Activated effector memory CD4-positive, alpha-beta T cell treated with anti-CD3 and anti-CD28 coated beads, Interleukin-2, amount 50 U/mL, for 16 hours (primary cell): Measurements from ENCODE around the gene SOCS3.
A peak's percentile ranks its signal among the peaks of the same experiment; 100 is the strongest.

Experiments used
- DNase-seq: peaks from one replicate; pipeline ENCODE4 v3.0.0-alpha.2; 2020

SOCS3 gene

GRCh38 chr17:78366109-78366848 is 6.4 kb upstream of the SOCS3 start:
- DNase-seq: no peak

GRCh38 chr17:78365561-78366108 is 5.8 kb upstream of the SOCS3 start:
- no peak for DNase-seq

DNA sequence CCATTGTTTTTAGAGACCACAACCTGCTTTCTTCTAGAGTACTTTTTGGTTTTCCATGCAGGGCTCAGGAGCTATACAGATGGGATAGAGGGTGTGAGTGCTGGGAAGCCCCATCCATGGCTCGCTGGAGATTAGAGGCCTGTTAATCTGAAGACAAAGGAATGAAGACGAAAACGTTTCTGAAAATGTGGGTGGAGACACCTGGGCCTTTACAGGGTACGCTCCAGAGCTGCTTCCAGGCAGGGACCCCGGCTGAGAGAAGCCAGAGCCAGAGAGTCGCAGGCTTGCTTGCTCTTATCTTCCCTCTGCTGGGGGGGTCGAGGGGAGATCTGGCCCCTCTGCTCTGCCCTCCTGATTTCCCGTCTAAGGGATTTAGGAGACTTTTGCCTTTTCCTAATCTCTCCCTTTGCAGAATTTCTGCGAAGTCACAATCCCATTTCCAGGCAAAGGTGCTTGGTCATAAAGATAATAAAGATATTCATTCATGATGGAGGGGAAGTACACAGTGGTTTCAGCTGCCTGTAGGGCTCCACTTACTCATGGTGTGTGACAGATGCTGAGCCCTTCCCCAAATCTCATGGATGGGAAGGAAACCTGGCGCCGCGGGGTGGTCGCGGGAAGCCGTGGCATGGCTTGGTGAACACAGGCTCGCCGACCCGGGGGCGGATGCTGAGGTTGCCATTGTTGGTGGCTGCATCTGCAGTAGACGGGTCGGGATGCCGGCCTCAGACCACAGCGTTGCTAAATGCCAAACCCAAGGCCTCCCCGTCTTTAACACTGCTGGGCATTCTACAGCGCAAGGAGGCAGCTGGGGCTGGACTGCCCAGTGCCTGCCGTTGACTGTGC is 4.8 kb upstream of the SOCS3 start:
- DNase-seq: no peak

GRCh38 chr17:78362671-78363070 is 2.8 kb upstream of the SOCS3 start:
- DNase-seq: no peak

- no peak for DNase-seq
Measured at GRCh38 chr17:78362232-78362631, 2.4 kb upstream of the SOCS3 start.

DNA sequence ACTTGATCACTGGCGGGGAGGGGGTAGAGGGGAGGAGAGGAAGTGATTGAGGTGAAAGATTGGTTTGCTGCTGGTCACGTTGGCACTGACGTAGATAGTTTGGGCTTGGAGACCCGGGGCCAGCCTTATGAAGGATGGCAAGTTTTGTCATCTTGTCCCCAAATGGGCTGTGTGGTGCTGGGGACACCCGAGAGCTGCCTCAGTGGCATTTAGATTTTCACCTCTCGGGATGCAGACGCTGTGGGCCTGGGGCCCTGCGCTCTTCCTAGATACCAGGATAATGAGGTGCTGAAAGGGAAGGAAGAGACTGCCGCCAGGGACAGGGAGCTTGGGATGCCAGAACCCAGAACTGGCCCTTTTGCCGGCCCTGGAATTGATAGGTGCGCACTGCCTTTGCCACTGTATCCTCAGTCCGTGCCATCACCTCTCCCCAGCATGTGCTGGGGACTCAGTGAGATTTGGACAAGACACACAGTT is 1.4 kb upstream of the SOCS3 start:
- no peak for DNase-seq

DNA sequence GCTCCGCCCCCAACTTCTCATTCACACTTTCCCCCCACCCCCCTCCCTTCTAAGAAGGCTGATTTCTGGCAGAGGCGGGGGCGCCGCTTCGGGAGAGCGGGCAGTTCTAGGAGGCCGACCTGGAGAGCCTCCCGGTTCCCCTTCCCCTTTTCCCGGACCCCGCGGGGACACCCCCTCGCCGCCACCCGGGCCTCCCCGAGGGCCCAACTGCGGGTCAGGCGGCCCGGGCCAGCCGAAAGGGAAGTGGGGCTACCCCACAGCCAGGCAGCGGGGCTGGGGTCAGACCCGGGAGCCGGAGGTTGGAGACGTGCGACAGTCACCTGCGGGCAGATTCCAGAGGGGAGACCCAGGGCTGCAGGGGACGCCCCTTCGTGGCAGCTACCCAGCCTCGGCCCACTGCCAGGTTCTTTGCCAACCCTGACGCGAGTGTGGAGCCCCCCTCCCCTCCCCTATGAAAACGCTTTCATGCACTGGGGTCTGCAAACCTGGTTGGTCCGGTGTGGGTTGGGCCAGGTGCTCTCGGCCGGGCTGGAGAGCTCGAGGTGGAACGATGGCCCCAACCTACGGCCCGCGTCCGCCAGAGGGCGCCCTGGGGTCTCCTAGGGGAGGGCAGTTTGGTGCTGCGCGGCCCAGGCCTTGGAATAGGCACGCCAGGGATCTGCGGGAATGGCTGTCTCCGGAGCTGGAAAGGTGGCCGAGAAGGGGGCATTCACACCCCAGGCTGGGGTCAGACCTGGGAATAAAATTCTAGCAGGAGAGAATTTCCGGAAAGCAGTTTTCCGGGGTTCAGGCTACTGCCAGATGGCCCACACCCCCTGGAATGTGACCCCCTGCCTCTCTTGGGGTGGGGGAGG is 721 bp upstream of the SOCS3 start:
- peak; percentile 97 for DNase-seq

DNA sequence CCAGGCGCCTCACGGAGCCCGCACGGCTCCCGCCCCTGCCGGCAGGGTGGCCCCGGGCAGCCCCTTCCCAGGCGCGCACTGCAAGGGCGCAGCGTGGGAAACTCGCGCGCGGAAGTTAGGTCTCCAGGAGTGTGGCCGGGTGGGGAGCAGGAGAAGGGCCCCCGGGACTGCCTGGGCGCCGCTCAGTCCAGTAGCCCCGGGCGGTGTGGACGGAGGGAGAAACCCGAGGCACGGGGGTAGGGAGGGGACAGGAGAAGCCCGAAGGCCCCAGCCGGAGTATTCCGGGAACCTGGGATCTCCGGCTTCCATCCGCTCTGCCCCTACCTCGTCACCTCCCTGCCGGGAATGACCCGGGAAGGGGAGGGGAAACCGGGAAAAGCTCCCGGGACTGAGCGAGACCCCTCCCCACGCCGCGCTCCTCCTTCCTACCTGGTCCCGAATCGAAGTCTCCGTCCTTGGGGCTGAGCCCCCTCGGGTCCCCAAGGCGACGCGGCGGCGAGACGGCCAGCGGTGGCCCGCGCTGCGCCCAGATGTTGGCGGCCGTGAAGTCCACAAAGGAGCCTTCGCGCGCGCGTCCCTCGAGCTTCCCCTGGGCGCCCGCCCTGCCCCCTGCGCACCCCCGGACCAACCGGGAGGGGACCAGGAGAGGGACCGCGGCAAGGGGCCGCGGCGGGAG is 418 bp downstream of the SOCS3 start:
- no peak for DNase-seq

DNA sequence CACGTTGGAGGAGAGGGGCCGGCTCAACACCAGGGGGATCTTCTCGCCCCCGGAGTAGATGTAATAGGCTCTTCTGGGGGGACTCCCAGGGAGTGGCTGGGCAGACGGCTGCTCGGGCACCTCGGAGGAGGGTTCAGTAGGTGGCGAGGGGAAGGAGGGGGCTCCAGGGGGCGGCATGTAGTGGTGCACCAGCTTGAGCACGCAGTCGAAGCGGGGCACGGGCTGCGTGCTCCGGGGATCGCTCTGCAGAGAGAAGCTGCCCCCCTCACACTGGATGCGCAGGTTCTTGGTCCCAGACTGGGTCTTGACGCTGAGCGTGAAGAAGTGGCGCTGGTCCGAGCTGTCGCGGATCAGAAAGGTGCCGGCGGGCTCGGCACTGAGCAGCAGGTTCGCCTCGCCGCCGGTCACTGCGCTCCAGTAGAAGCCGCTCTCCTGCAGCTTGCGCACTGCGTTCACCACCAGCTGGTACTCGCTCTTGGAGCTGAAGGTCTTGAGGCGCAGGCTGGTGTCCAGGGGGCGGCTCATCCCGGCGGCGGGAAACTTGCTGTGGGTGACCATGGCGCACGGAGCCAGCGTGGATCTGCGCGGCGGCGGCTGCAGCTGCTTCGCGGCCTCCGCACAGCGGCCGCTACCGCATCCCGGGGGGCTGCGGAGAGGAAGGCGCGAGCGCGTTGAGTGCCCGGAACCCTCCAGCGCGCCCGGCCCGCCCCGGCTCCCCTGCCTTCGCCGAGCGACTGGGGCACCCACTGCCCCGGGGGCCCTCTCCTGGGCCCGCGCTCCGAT is 1.1 kb downstream of the SOCS3 start:
- peak; percentile 80 for DNase-seq

GRCh38 chr17:78357672-78358537 is 2.0 kb downstream of the SOCS3 start:
- DNase-seq: no peak

DNA sequence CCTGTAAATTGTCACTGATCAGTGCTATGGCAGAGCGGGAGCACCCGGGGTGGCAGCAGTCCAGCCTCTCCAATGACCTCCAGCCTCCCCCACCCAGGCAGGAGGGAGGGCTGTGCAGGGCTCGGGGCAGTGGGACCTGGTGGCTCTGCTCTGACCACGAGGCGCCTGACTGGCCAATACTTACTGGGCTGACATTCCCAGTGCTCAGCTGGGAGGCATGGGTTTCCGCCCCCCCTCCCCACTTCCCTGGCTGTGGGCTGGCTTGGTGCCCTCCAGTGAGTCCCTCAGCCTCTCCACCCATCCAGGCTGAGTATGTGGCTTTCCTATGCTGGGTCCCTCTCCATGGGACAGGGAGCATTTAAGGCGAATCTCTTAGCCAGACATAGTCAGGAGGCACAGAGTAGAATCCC is 2.7 kb downstream of the SOCS3 start:
- peak; percentile 69 for DNase-seq

- DNase-seq: peak; percentile 95
Measured at GRCh38 chr17:78356101-78356713, 3.7 kb downstream of the SOCS3 start.

GRCh38 chr17:78355701-78356100 is 4.2 kb downstream of the SOCS3 start:
- DNase-seq: no peak

DNA sequence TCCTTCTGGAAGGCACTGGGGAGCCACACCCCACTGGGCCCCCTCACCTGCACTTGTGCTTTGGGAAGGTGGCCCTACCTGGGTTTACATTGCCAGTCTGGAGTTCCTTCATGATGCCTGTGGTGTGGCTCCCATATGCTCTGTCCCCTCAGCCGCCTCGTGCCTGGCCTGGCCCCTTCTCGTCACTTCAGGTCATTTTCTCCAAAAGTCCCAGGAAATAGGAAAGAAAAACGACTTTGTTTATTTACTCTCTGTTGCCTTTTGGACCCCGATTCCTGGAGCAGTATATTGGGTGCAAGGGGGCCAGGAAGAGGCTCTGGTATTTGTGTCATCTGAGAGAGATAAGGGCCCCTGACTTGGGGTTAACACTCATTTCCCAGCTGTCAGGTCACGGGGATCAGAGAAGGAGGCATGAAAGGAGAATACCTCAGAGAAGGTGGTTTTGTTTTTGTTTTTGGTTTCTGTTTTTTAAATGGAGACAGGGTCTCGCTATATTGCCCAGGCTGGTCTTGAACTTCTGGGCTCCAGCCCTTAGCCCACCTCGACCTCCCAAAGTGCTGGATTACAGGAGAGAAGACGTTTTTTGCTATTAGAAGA is 4.7 kb downstream of the SOCS3 start:
- DNase-seq: no peak

GRCh38 chr17:78353834-78354233 is 6.0 kb downstream of the SOCS3 start:
- DNase-seq: no peak

DNA sequence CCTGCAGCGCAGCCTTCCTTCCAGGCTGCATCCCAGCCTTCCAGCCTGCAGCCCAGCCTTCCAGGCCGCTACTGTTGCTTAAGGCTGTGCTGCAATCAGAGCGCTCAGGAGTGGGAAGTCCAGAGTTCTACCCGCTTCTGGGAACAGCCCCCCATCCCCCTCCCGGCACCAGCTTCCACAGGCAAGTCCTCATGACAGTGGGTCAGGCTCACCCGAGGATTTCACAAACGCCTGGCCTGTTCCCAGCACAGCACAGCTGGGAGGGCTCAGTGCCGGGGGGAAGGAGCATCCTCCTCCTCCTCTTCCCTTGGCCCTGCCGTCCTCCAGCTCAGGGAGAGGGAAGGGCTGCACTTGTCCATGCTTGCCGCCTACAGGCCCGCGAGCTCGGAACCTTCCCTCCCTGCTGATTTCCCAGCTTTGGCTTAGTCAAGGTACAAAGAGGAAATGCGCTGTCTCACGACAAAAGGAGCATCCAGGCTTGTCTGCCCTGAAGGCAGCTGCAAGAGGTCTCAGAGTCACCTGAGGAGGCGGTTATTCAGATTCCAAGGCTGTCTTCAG is 8.3 kb downstream of the SOCS3 start:
- no peak for DNase-seq

- no peak for DNase-seq
Measured at GRCh38 chr17:78349891-78350642, 9.8 kb downstream of the SOCS3 start.

- no peak for DNase-seq
Measured at GRCh38 chr17:78348055-78348770, 11.7 kb downstream of the SOCS3 start.
